Activated CD4-positive, alpha-beta T cell treated with anti-CD3 and anti-CD28 coated beads for 36 hours (primary cell): ENCODE data around the gene TBX10. TPM values are rescaled to one million over a fixed set of nuclear protein-coding genes. Genes with fewer than 3 reads are reported as not detected.
"Not testable (repeated sequence)": the region's sequence is repeated elsewhere in the genome, so short reads cannot be mapped to it uniquely, and the experiment has no call there.

Experiments used
- ATAC-seq: fragments of 200-7000 bp; cut with Tn5 transposase; one replicate; pipeline ENCODE4 v1.10.0; 2021; ENCODE audit warnings: mild to moderate bottlenecking, moderate library complexity
- CTCF ChIA-PET: fragments of 350-600 bp; sonication (Branson Sonifier 250); formaldehyde crosslinking; loops from one replicate; lab custom pipeline; 2021; ENCODE audit warnings: antibody characterized with exemption; lab: Charles Lee
- POLR2A ChIA-PET: fragments of 350-600 bp; sonication (Branson Sonifier 250); formaldehyde crosslinking; loops from one replicate; lab custom pipeline; 2021; ENCODE audit warnings: antibody characterized with exemption, inconsistent platforms; lab: Charles Lee
- DNase-seq: peaks from one replicate; pipeline ENCODE4 v3.0.0-alpha.2; 2020
- H3K27ac Mint-ChIP-seq: one replicate; pipeline ENCODE4 v1.8.0; 2021; ENCODE audit warnings: mixed read lengths
- H3K27me3 Mint-ChIP-seq: one replicate; pipeline ENCODE4 v1.8.0; 2021; ENCODE audit warnings: mixed read lengths
- H3K36me3 Mint-ChIP-seq: one replicate; pipeline ENCODE4 v1.8.0; 2021; ENCODE audit warnings: low read depth, mixed read lengths
- H3K4me1 Mint-ChIP-seq: one replicate; pipeline ENCODE4 v1.8.0; 2021; ENCODE audit warnings: mixed read lengths
- H3K4me3 Mint-ChIP-seq: one replicate; pipeline ENCODE4 v1.8.0; 2021; ENCODE audit warnings: mild to moderate bottlenecking, moderate library complexity, mixed read lengths
- H3K9me3 Mint-ChIP-seq: one replicate; pipeline ENCODE4 v1.8.0; 2021; ENCODE audit warnings: low read depth, mixed read lengths
- intact Hi-C, 2 experiments: fragments of 100-400 bp; cut with DNase I in 1 of 2; cut with micrococcal nuclease in 1 of 2; formaldehyde crosslinking; loops; one replicate each; pipeline versions ENCODE4 v1.14.2 to v1.15.1; 2022 to 2024; cut with DNase I, micrococcal nuclease
- total RNA-seq, 2 experiments: library from RNA; stranded (reverse); gene quantifications; one replicate each; pipeline ENCODE4 v1.2.3, GENCODE V29; 2021

The TBX10 gene
- total RNA-seq, 2 experiments from 2014 or later = not detected

DNA sequence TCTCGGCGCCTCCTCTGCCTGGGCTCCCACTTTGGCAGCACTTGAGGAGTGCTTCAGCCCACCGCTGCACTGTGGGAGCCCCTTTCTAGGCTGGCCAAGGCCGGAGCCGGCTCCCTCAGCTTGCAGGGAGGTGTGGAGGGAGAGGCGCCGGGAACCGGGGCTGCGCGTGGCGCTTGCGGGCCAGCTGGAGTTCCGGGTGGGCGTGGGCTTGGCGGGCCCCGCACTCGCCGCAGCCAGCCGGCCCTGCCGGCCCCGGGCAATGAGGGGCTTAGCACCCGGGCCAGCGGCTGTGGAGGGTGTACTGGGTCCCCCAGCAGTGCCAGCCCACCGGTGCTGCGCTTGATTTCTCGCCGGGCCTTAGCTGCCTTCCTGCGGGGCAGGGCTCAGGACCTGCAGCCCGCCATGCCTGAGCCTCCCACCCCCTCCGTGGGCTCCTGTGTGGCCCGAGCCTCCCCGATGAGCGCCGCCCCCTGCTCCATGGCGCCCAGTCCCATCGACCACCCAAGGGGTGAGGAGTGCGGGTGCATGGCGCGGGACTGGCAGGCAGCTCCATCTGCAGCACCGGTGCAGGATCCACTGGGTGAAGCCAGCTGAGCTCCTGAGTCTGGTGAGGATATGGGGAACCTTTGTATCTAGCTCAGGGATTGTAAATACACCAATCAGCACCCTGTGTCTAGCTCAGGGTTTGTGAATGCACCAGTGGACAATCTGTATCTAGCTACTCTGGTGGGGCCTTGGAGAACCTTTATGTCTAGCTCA lies 20.5 kb downstream of the TBX10 start:
- CTCF ChIA-PET = interaction anchor here (1.0 to 5.4 kb wide), 3 partner anchors 10 to 300 kb away, joined by 3 to 67 read pairs (median 13); partner anchors contain the start of gene NUDT8
- H3K27ac Mint-ChIP-seq, ATAC-seq, POLR2A ChIA-PET, H3K36me3 Mint-ChIP-seq, DNase-seq, intact Hi-C loops, H3K9me3 Mint-ChIP-seq, H3K4me3 Mint-ChIP-seq, H3K27me3 Mint-ChIP-seq: not testable (repeated sequence)
- H3K4me1 Mint-ChIP-seq = peaks cover 13% of the 10 kb centered on the region

DNA sequence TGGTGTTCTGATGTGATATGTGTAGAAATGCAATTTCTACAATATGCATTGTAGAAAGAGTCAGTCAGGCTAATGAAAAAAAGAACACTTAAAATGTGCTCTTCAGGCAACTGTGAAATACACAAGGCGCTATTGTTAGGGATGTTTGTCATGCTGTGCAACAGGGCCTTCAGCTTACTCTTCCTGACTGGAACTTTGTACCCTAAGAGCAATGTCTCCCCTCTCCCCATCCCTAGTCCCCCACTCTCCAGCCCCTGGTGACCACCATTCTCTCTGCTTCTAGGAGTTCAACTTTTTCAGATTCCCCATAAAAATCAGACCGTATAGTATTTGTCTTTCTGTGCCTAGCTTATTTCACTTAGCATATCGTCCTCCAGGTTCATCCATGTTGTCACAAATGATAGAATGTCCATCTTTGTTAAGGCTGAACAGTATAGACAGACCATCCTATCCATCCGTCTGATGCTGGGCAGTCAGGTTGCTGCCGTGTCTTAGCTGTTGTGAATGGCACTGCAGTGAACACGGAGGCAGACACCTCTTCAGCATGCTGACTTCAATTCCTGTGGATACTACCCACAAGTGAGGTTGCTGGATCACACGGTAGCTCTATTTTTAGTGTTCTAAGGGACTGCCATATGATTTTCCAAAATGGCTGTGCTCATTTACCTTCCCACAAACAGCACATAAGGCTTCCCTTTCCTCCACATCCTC lies 22.2 kb downstream of the TBX10 start:
- Mint-ChIP-seq H3K27me3 (no peaks in the 10 kb centered on the region), H3K4me1 (peaks cover 22% of the 10 kb centered on the region), H3K27ac (peak overlapping the region; percentile 26), H3K36me3 (peaks cover 7% of the 10 kb centered on the region), H3K4me3 (no peak overlapping the region), H3K9me3 (no peaks in the 10 kb centered on the region)
- ChIA-PET CTCF (interaction anchor here (0.8 to 5.4 kb wide), 5 partner anchors 9 to 42 kb away, joined by 3 to 67 read pairs (median 4); partner anchors contain the start of genes GSTP1 and NUDT8), POLR2A (interaction anchor here (1.1 kb wide), 1 partner anchor 10 kb away, joined by 3 read pairs; no protein-coding TSS in a partner anchor)
- ATAC-seq (no peak), DNase-seq (no peak)
- intact Hi-C loops = no loop called here

DNA sequence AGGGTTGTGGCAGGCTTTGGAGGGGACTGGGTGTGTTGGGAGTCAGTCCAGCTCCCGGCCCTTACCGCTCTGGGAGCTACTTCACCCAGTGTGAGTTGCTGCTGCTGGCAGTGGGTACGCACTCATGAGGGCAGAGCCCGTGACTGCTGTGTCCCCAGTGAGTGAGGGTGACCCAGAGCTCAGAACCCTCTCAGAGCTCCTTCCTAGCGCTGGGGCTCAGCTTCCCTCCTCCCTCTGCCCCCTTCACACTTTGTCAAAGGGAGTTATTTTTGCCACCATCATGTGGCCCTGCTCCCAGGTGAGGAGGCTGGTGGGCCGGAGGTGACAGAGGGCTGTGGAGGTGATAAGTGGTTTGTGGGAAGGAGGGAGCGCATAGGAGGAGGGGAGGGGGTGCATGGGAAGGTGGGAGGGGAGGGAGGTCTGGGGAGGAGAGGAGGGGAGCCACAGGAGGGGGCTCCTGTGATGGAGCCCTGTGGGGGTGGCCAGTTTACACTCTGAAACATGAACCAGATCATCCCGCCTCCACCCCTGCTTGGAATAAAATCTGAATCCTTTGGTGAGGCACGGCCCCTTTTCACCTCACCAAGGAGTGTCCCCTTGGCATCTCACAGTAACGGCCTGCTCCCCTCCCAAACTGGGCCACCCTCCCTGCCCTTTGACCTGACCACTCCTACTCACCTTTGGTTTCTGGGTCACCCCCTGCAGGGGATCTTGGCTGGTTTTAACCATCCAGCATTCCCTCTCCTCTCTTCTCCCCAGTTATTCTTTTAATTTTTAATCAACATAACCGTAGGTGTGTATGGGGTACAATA lies 22.9 kb downstream of the TBX10 start:
- H3K27me3 Mint-ChIP-seq = no peaks in the 10 kb centered on the region
- H3K27ac Mint-ChIP-seq = peak overlapping the region; percentile 26
- intact Hi-C loops = no loop called here
- CTCF ChIA-PET = interaction anchor here (0.7 to 5.4 kb wide), 4 partner anchors 12 to 43 kb away, joined by 3 to 67 read pairs (median 4); partner anchors contain the start of gene NUDT8
- H3K36me3 Mint-ChIP-seq = peaks cover 11% of the 10 kb centered on the region
- H3K9me3 Mint-ChIP-seq = no peaks in the 10 kb centered on the region
- peak overlapping the region; percentile 15 for H3K4me3 Mint-ChIP-seq
- ATAC-seq (no peak), DNase-seq (no peak)
- peaks cover 22% of the 10 kb centered on the region for H3K4me1 Mint-ChIP-seq
- POLR2A ChIA-PET = interaction anchor here (1.1 kb wide), 1 partner anchor 9 kb away, joined by 3 read pairs; no protein-coding TSS in a partner anchor

DNA sequence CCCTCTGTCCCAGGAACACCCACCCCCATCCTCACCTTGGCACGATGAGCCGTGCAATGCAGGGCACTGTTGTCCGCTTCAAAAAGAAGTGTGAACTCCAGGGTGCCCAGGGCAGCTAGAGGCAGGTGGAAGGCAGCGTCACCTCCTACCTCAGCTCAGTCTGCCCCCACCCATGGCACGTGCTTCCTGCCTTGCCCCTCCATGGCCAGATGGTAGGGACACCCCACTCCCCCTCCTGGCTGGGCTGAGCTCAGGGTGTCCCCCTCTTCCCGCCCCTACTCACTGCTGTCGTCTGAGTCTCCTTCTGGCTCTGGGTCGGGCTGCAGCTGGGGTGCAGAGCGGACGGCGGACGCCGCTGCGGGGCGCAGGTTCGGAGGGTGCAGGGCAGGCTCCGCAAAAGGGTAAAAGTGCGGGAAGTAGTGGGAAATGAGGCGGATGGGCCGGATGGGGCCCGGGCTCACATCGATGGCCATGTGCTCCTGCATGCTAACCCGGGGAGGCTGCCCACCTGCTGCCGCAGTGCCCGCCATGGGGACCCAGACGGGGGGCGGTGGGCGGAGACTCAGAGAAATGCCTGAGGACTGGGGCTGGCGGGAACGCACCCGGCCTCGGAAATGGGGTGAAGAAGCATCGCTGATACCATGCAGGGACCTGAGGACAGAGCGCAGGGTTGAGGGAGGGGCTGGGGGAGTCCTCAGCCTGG lies 23.7 kb downstream of the TBX10 start:
- H3K27ac Mint-ChIP-seq = no peak overlapping the region

DNA sequence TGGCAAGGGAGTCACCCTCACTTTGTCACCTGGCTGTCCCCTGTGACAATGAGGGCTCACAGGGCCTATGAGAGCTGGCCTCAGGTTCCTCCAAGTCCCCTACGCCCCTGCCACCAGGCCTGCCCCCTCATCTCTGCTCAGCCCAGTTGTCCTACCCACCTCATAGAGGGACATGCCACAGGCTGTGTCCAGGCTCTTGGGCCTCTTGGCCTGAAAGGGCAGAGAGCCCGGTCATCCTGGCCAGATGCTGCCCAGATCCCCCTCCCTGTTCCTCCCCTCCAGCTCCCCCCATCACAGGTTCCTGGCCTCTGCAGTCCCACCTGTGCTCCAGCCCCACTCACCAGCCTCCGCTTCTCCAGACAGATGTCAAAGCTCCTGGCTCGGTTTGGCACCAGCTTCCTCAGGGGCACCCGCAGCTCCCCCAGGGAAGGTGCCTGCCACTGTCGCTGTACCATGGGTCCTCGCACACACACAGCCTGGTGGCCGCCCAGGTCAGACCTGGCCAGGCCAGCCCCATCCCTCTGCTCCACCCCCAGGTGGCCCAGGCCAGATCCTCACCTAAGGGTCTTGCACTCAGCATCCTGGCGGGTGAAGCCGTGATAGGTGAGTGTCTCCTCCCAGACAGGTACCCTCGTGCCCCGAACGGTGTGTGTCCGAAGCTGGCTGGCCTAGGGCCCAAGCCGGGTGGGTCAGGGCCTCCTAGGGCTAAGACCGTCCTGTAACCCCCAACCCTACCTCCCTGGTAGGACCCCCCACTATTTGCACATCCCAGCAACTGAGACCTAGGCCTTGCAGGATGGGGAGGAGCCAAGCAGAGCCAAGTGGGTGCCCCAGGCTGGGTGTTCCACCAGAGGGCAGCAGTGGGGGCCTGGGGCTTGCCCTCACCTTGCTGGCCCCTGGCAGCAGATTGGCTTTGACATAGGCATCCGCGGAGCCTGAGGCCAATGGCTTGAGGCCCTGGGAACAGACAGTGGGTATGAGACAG lies 24.5 kb downstream of the TBX10 start:
- ChIA-PET CTCF (interaction anchor here (0.6 to 5.4 kb wide), 14 partner anchors 14 to 1042 kb away, joined by 3 to 67 read pairs (median 4); partner anchors contain the start of genes NUDT8 and PPP1CA), POLR2A (interaction anchor here (1.0 kb wide), 1 partner anchor 13 kb away, joined by 3 read pairs; no protein-coding TSS in a partner anchor)
- Mint-ChIP-seq H3K36me3 (peaks cover 12% of the 10 kb centered on the region), H3K4me1 (peaks cover 22% of the 10 kb centered on the region), H3K27me3 (no peaks in the 10 kb centered on the region), H3K4me3 (peak overlapping the region; percentile 67), H3K27ac (peak overlapping the region; percentile 93), H3K9me3 (no peaks in the 10 kb centered on the region)
- intact Hi-C loops = loop anchor here (1.0 to 5.0 kb wide), 5 partner anchors 9 to 108 kb away; partner anchors contain the start of genes NUDT8 (in 2 of the 2), CDK2AP2 (in 1 of the 2), NDUFV1 (in 1 of the 2) and PITPNM1 (in 1 of the 2)
- ATAC-seq (peak; percentile 57), DNase-seq (peak; percentile 85)

More for the DNA sequence above, 23.7 kb downstream of the TBX10 start:
- peak overlapping the region; percentile 15 for H3K4me3 Mint-ChIP-seq
- no peak for DNase-seq
- intact Hi-C loops = loop anchor here in 1 of 2 experiments (2.0 kb wide), 1 partner anchor 13 kb away; the partner anchor contains the start of gene NUDT8
- CTCF ChIA-PET = interaction anchor here (0.7 to 5.4 kb wide), 5 partner anchors 13 to 1041 kb away, joined by 3 to 67 read pairs (median 5); partner anchors contain the start of genes NUDT8 and PPP1CA
- H3K4me1 Mint-ChIP-seq = peaks cover 22% of the 10 kb centered on the region
- peaks cover 12% of the 10 kb centered on the region for H3K36me3 Mint-ChIP-seq
- no peak for ATAC-seq
- H3K9me3 Mint-ChIP-seq = no peaks in the 10 kb centered on the region
- H3K27me3 Mint-ChIP-seq = no peaks in the 10 kb centered on the region
- POLR2A ChIA-PET = no interaction called here

DNA sequence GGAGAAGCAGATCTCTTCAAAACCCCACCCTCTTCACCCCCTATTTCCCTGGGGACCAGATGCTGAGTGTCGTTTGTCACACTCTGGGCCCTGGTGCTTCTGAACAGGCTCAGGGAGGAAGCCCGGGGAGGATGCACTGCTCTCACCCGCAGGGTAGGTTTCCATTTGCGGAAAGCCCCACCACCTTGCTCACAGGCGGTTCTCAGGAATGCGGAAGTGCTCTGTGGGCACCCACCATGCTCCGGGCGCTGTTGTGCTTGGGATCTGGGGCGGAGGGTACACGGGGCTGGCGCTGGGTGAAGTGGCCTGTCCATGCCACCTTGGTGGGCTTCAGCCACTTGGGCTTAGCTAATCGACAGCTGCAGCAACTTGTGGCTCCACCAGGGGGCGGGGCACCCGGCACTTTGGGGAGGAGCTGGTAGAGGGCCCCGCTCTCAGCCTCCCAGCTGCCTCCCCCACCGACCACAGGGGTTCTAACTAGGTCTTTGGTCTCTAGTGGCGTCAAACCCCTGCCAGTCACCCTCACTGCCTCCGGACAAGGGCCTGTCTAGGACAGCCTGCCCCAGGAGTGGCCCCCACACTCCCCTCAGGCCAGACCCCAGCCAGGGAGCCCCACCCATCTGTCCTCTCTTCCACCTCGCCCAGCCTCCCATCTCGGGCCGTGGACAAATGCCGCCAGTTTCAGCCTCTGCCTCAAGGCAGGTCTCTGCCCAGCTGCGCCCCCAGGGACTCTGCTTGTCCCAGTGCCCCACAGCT lies 25.4 kb downstream of the TBX10 start:
- no peaks in the 10 kb centered on the region for H3K9me3 Mint-ChIP-seq
- POLR2A ChIA-PET = interaction anchor here (1.0 kb wide), 2 partner anchors 14 to 31 kb away, joined by 3 read pairs; no protein-coding TSS in a partner anchor
- peak; percentile 92 for DNase-seq
- H3K27ac Mint-ChIP-seq = peak overlapping the region; percentile 93
- peak overlapping the region; percentile 67 for H3K4me3 Mint-ChIP-seq
- peaks cover 16% of the 10 kb centered on the region for H3K36me3 Mint-ChIP-seq
- peaks cover 22% of the 10 kb centered on the region for H3K4me1 Mint-ChIP-seq
- ATAC-seq = peak; percentile 90
- no peaks in the 10 kb centered on the region for H3K27me3 Mint-ChIP-seq
- CTCF ChIA-PET = interaction anchor here (0.6 to 5.4 kb wide), 15 partner anchors 14 to 933 kb away, joined by 3 to 67 read pairs (median 4); partner anchors contain the start of genes NUDT8 and PPP1CA
- intact Hi-C loops = loop anchor here (1.0 to 5.0 kb wide), 5 partner anchors 8 to 107 kb away; partner anchors contain the start of genes NUDT8 (in 2 of the 2), CDK2AP2 (in 1 of the 2), NDUFV1 (in 1 of the 2) and PITPNM1 (in 1 of the 2)

DNA sequence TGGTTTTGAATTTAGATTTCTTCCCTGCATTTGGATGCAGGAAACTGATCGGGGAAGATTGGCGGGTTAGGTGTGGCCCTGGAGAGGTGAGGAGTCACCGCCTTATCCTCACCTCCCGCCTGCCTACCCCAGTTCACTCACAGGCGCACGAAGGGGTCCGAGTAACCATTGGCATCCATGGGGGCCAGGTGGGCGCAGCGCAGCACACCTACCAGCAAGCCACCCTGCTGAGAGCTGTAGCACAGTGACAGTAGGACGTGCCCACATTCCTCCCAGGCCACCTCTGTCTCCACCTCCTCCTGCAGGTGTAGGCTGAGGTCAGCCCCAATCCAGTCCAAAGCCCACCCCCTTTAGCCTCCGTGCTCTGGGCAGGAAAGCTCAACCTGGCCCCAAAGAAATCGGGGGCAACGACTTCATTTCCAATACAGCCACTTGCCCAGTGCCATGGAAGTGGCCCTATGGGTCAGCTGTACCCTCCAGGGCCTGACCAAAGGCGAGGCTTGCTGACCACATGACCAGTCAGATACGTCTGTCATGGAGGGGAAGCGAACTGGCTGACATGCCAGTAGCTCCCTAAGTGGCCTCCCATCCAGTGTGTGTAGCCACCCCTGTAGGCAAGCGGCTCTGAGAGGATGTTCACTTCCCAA lies 26.1 kb downstream of the TBX10 start:
- CTCF ChIA-PET = interaction anchor here (0.6 to 5.4 kb wide), 10 partner anchors 16 to 1800 kb away, joined by 3 to 67 read pairs (median 4); partner anchors contain the start of gene NUDT8
- H3K27me3 Mint-ChIP-seq = no peaks in the 10 kb centered on the region
- peaks cover 23% of the 10 kb centered on the region for H3K36me3 Mint-ChIP-seq
- ATAC-seq (no peak), DNase-seq (no peak)
- H3K9me3 Mint-ChIP-seq = no peaks in the 10 kb centered on the region
- peak overlapping the region; percentile 93 for H3K27ac Mint-ChIP-seq
- POLR2A ChIA-PET = interaction anchor here (0.6 to 1.0 kb wide), 4 partner anchors 15 to 968 kb away, joined by 3 to 5 read pairs (median 3); no protein-coding TSS in a partner anchor
- H3K4me1 Mint-ChIP-seq = peaks cover 25% of the 10 kb centered on the region
- intact Hi-C loops = loop anchor here in 1 of 2 experiments (5.0 kb wide), 1 partner anchor 106 kb away; the partner anchor contains the start of genes CDK2AP2 and PITPNM1
- peak overlapping the region; percentile 67 for H3K4me3 Mint-ChIP-seq

DNA sequence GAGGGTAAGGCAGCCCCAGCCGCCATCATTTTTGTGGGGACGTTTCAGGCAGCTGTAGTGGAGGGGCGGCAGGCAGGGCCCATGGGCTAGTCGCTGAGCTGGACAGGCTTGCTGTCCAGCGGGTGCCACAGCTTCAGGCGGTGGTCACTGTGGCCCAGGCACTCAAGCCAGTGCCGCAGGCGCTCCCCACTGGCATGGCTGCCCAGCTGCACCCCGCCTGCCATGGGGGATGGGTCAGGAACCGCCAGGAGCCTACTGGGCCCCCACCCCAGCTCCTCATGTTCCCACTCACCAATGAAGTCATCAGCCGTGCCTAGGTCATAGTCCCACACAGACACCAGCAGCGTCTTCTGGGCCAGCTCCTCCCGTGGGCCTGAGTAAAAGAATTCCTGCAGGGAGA lies 26.8 kb downstream of the TBX10 start:
- intact Hi-C loops = loop anchor here in 1 of 2 experiments (5.0 kb wide), 1 partner anchor 105 kb away; the partner anchor contains the start of genes CDK2AP2 and PITPNM1

More for the DNA sequence above, 26.8 kb downstream of the TBX10 start:
- Mint-ChIP-seq H3K4me1 (peaks cover 32% of the 10 kb centered on the region), H3K4me3 (no peak overlapping the region), H3K27ac (peak overlapping the region; percentile 93), H3K27me3 (no peaks in the 10 kb centered on the region), H3K9me3 (no peaks in the 10 kb centered on the region), H3K36me3 (peaks cover 27% of the 10 kb centered on the region)
- ATAC-seq (no peak), DNase-seq (no peak)
- ChIA-PET POLR2A (interaction anchor here (0.6 kb wide), 1 partner anchor 968 kb away, joined by 3 read pairs; no protein-coding TSS in a partner anchor), CTCF (interaction anchor here (1.0 to 2.2 kb wide), 2 partner anchors 17 to 35 kb away, joined by 4 to 7 read pairs; partner anchors contain the start of gene NUDT8)
